Endodermal cell (in vitro differentiated cells): ENCODE measurements around the gene PIBF1. TPM values are rescaled to one million over a fixed set of nuclear protein-coding genes. Genes with fewer than 3 reads are reported as not detected.

Experiments used
- DNase-seq: peaks from one replicate; pipeline ENCODE4 v3.0.0-alpha.2; 2017
- H3K27ac ChIP-seq: 2 replicates; pipeline ENCODE4 v1.5.1; 2013; ENCODE audit warnings: mild to moderate bottlenecking, low read depth, low read length, moderate library complexity
- H3K27me3 ChIP-seq: 2 replicates; pipeline ENCODE4 v1.6.1; 2013; ENCODE audit warnings: mild to moderate bottlenecking, low read length, moderate library complexity; ENCODE audit not compliant: insufficient read depth, control insufficient read depth, poor library complexity, severe bottlenecking
- H3K36me3 ChIP-seq: 2 replicates; pipeline ENCODE4 v1.7.0; 2013; ENCODE audit warnings: mild to moderate bottlenecking, low read length, moderate library complexity; ENCODE audit not compliant: control insufficient read depth, insufficient read depth
- H3K4me1 ChIP-seq: one replicate; pipeline ENCODE4 v1.7.0; 2013; ENCODE audit warnings: low read length; ENCODE audit not compliant: control insufficient read depth, insufficient read depth
- H3K4me3 ChIP-seq: 2 replicates; pipeline ENCODE4 v1.5.1; 2013; ENCODE audit warnings: mild to moderate bottlenecking, low read length, moderate library complexity
- H3K9ac ChIP-seq: 2 replicates; pipeline ENCODE4 v1.6.1; 2013; ENCODE audit warnings: mild to moderate bottlenecking, low read length, moderate library complexity; ENCODE audit not compliant: poor library complexity, severe bottlenecking; ENCODE audit errors: extremely low read depth
- H3K9me3 ChIP-seq: 2 replicates; pipeline ENCODE4 v1.6.1; 2013; ENCODE audit warnings: mild to moderate bottlenecking, low read length, moderate library complexity; ENCODE audit not compliant: control insufficient read depth
- H3K27ac Mint-ChIP-seq: 2 replicates; pipeline ENCODE4 v1.8.0; 2020; ENCODE audit warnings: mixed read lengths
- H3K27me3 Mint-ChIP-seq: 2 replicates; pipeline ENCODE4 v1.8.0; 2021; ENCODE audit warnings: mild to moderate bottlenecking, mixed read lengths; ENCODE audit not compliant: insufficient read depth
- H3K36me3 Mint-ChIP-seq: 2 replicates; pipeline ENCODE4 v1.8.0; 2020; ENCODE audit warnings: low read depth, mixed read lengths
- H3K4me1 Mint-ChIP-seq: 2 replicates; pipeline ENCODE4 v1.8.0; 2020; ENCODE audit warnings: mixed read lengths
- H3K4me3 Mint-ChIP-seq: 2 replicates; pipeline ENCODE4 v1.8.0; 2020; ENCODE audit warnings: mild to moderate bottlenecking, moderate library complexity, mixed read lengths
- H3K9me3 Mint-ChIP-seq: 2 replicates; pipeline ENCODE4 v1.8.0; 2020; ENCODE audit warnings: mild to moderate bottlenecking, mixed read lengths
- WGBS, 2 experiments: methylation state at CpG; one replicate each; pipeline versions ENCODE4 v1.1.5 to v1.1.7; 2013; ENCODE audit warnings: missing lambda C conversion rate in 2 of 2, mixed read lengths in 1 of 2; ENCODE audit not compliant: insufficient coverage in 1 of 2, insufficient read length in 1 of 2; 5-methylcytosine and 5-hydroxymethylcytosine counted together
- total RNA-seq, 2 donors: library from RNA; stranded (reverse); fragmentation: NEBNext Ultra II Directional in 1 of 2; extraction: Animal tissue kit (Norgen Biotek cat#: 25700) in 1 of 2; gene quantifications; 2 replicates in 1 of 2; 3 replicates in 1 of 2; pipeline ENCODE4 v1.2.1, GENCODE V29; 2021
- TF ChIP-seq, protein P1 (sequence below): fragments of 200-600 bp; sonication (generic); conservative IDR thresholded peaks from 2 replicates; pipeline ENCODE4 v1.5.0; 2021; ENCODE audit warnings: antibody characterized with exemption, mild to moderate bottlenecking

The PIBF1 gene
- total RNA-seq, 2 donors from 2014 or later: 25.6 to 35.2 TPM

DNA sequence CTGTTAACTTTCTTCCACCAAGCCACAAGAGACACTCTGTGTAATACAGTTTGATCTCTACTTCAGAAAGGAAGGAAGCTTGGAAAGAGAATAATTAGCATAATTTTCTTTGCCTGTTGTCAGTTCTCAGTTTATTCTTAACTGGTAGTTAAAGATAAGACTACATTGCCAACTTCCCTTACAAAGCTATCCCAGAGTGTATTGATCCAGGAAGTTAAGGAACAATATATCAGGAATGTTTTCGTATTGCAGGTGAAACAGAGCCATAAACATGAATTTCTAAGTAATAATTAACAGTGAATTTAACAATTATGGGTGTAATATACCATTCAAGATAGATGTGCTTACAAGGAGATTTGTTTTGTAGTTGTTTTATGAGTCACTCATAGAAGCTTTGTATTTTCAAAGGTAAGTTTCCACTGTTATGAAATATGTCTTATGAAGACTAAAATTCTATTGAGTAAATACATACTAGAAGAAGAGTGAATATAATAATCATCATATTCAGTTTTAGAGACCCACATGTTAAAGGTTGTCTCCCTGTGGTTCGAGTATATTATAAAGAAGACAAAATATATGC is 188.5 kb downstream of the PIBF1 start:
- H3K4me3 ChIP-seq: no peak overlapping the region
- H3K27me3 ChIP-seq: no peaks in the 10 kb centered on the region
- Mint-ChIP-seq H3K9me3 (no peaks in the 10 kb centered on the region), H3K4me3 (no peak overlapping the region), H3K36me3 (peaks cover 13% of the 10 kb centered on the region), H3K4me1 (peaks cover 2% of the 10 kb centered on the region), H3K27ac (no peak overlapping the region), H3K27me3 (no peaks in the 10 kb centered on the region)
- no peak for DNase-seq
- 94% methylated on average over 2 of the region's 2 CpGs; no CpG with 5 or more reads in 1 of the 2 experiments for WGBS, 2 experiments
- TF ChIP-seq, protein P1, sequence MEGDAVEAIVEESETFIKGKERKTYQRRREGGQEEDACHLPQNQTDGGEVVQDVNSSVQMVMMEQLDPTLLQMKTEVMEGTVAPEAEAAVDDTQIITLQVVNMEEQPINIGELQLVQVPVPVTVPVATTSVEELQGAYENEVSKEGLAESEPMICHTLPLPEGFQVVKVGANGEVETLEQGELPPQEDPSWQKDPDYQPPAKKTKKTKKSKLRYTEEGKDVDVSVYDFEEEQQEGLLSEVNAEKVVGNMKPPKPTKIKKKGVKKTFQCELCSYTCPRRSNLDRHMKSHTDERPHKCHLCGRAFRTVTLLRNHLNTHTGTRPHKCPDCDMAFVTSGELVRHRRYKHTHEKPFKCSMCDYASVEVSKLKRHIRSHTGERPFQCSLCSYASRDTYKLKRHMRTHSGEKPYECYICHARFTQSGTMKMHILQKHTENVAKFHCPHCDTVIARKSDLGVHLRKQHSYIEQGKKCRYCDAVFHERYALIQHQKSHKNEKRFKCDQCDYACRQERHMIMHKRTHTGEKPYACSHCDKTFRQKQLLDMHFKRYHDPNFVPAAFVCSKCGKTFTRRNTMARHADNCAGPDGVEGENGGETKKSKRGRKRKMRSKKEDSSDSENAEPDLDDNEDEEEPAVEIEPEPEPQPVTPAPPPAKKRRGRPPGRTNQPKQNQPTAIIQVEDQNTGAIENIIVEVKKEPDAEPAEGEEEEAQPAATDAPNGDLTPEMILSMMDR: no peak
- no peaks in the 10 kb centered on the region for H3K4me1 ChIP-seq
- H3K36me3 ChIP-seq: peaks cover under 1% of the 10 kb centered on the region
- no peaks in the 10 kb centered on the region for H3K9me3 ChIP-seq
- H3K27ac ChIP-seq: no peak overlapping the region
- no peak overlapping the region for H3K9ac ChIP-seq

DNA sequence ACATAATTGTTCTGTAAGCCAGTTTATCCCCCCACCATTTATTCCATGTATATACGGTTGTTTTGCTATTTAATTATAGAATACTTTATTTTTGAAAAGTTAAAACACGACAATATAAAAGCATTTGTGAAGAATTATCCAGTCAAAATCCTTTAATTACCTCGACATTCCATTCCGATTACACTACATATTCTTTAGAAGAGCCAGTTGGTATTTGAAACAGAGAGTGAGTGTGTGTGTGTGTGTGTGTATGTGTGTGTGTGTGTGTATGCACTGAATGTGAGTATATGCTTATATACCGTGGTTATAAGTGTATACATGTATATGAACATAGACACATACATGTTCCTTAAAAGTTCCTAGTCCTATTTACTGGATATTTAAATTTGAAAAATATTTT is 189.0 kb downstream of the PIBF1 start:
- Mint-ChIP-seq H3K27ac (no peak overlapping the region), H3K4me3 (no peak overlapping the region), H3K9me3 (no peaks in the 10 kb centered on the region), H3K36me3 (peaks cover 18% of the 10 kb centered on the region), H3K4me1 (peaks cover 2% of the 10 kb centered on the region), H3K27me3 (no peaks in the 10 kb centered on the region)
- Histone ChIP-seq H3K27me3 (no peaks in the 10 kb centered on the region), H3K4me1 (no peaks in the 10 kb centered on the region), H3K4me3 (no peak overlapping the region), H3K9ac (no peak overlapping the region), H3K36me3 (peaks cover 6% of the 10 kb centered on the region), H3K27ac (no peak overlapping the region), H3K9me3 (no peaks in the 10 kb centered on the region)
- TF ChIP-seq, protein P1: no peak
- no peak for DNase-seq
- WGBS, 2 experiments: no CpG with 5 or more reads among the region's 5 CpGs

DNA sequence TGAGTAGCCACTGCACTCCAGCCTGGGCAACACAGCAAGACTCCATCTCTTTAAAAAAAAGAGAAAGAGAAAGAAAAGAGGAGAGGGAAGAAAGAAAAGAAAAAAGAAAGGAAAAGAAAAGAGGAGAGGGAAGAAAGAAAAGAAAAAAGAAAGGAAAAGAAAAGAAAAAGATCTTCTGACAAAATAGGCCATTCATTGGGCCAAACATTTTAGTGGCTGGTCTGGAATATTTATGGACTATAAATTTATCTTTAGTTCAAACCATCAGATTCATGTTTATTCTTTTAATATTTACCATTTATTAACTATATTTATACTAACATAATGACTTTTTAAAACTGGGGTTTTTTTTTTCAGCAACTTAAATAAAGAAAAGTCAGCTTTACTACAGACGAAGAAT is 191.3 kb downstream of the PIBF1 start:
- Mint-ChIP-seq H3K36me3 (peaks cover 15% of the 10 kb centered on the region), H3K4me3 (no peak overlapping the region), H3K4me1 (peaks cover 14% of the 10 kb centered on the region), H3K9me3 (no peaks in the 10 kb centered on the region), H3K27me3 (no peaks in the 10 kb centered on the region), H3K27ac (no peak overlapping the region)
- TF ChIP-seq, protein P1: no peak
- no peaks in the 10 kb centered on the region for H3K9me3 ChIP-seq
- H3K27ac ChIP-seq: no peak overlapping the region
- H3K27me3 ChIP-seq: no peaks in the 10 kb centered on the region
- no peak for DNase-seq
- H3K36me3 ChIP-seq: peaks cover 7% of the 10 kb centered on the region
- WGBS, 2 experiments: 89 to 100% methylated on average over 1 of the region's 1 CpG
- H3K9ac ChIP-seq: no peak overlapping the region
- no peaks in the 10 kb centered on the region for H3K4me1 ChIP-seq
- H3K4me3 ChIP-seq: no peak overlapping the region
